ENCODE results near the gene TPD52L1. TPM values are rescaled to one million over a fixed set of nuclear protein-coding genes. Genes with fewer than 3 reads are reported as not detected.

TPD52L1 gene
- total RNA-seq, 2 donors from 2014 or later, result 24.9 to 39.1 TPM

DNA sequence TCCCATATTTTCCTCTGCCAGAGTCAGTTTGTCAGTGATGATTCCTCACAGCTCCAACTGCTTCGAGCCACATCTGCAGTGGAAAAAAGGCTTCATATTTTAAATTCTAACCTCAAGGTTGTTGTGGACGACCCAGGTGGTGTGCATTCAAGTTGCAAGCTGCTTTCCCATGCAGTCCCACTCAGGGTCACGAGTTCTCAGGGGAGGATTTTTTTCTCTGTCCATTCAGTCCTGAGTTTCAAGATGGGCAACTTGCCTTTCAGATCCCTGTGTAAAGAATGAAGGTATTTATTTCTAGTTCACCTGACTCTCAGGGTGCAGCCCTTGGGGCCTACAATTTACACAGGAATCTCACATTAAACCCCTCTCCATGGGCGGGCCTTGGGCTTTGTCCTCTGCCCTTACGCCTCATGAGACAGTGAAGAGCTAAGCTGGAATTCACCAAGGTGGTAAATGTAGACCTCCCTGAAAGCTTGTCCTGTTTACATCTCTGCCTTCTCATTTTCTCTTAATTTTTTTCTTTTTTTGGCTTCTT, 65.9 kb downstream of the TPD52L1 start:
- Histone ChIP-seq H3K9me3 (ENCODE audit: control insufficient read depth, low read length) (no peaks in the 10 kb centered on the region), H3K9ac (ENCODE audit: extremely low read depth, low read length, poor library complexity, severe bottlenecking) (no peak overlapping the region), H3K4me3 (ENCODE audit: low read length) (no peak overlapping the region), H3K36me3 (ENCODE audit: control insufficient read depth, insufficient read depth, low read length) (no peaks in the 10 kb centered on the region), H3K27ac (ENCODE audit: low read depth, low read length) (no peak overlapping the region), H3K27me3 (ENCODE audit: control insufficient read depth, insufficient read depth, low read length, poor library complexity, severe bottlenecking) (no peaks in the 10 kb centered on the region), H3K4me1 (ENCODE audit: control insufficient read depth, insufficient read depth, low read length) (no peaks in the 10 kb centered on the region)
- Mint-ChIP-seq H3K27me3 (ENCODE audit: insufficient read depth) (no peaks in the 10 kb centered on the region), H3K4me3 (no peak overlapping the region), H3K36me3 (ENCODE audit: low read depth) (no peaks in the 10 kb centered on the region), H3K9me3 (no peaks in the 10 kb centered on the region), H3K4me1 (peaks cover 8% of the 10 kb centered on the region), H3K27ac (no peak overlapping the region)
- DNase-seq, result no peak
- TF ChIP-seq, protein P1, sequence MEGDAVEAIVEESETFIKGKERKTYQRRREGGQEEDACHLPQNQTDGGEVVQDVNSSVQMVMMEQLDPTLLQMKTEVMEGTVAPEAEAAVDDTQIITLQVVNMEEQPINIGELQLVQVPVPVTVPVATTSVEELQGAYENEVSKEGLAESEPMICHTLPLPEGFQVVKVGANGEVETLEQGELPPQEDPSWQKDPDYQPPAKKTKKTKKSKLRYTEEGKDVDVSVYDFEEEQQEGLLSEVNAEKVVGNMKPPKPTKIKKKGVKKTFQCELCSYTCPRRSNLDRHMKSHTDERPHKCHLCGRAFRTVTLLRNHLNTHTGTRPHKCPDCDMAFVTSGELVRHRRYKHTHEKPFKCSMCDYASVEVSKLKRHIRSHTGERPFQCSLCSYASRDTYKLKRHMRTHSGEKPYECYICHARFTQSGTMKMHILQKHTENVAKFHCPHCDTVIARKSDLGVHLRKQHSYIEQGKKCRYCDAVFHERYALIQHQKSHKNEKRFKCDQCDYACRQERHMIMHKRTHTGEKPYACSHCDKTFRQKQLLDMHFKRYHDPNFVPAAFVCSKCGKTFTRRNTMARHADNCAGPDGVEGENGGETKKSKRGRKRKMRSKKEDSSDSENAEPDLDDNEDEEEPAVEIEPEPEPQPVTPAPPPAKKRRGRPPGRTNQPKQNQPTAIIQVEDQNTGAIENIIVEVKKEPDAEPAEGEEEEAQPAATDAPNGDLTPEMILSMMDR (conservative IDR thresholded peaks at IDR 0.05), result no peak
- 90 to 93% methylated on average over 4 to 5 of the region's 5 CpGs for WGBS, 2 experiments (ENCODE audit: insufficient coverage in 1 of 2, insufficient read length in 1 of 2)

DNA sequence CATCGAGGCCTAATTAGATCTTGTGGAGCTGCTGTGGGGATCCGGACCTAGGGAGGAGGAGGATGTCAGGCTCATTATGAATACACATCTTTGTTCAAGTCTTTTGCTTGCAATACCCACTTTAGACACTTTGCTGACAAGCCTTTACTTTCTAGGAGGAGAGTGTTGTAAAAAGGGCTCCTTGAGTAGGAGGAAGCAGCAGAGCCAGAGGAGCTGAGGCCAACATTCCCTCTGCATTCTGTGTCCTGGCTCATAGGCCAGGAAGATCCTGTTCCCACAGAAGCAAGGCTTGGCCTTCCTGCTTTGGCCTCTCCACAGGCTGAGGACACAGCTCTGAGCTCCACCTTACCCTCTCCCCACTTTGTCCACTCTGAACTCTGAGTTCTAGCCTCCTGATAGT, 67.1 kb downstream of the TPD52L1 start:
- Mint-ChIP-seq H3K36me3 (ENCODE audit: low read depth) (no peaks in the 10 kb centered on the region), H3K9me3 (no peaks in the 10 kb centered on the region), H3K4me1 (peaks cover 8% of the 10 kb centered on the region), H3K4me3 (no peak overlapping the region), H3K27me3 (ENCODE audit: insufficient read depth) (no peaks in the 10 kb centered on the region), H3K27ac (no peak overlapping the region)
- no peaks in the 10 kb centered on the region for H3K36me3 ChIP-seq (ENCODE audit: control insufficient read depth, insufficient read depth, low read length)
- TF ChIP-seq, protein P1 (conservative IDR thresholded peaks at IDR 0.05), result no peak
- DNase-seq, result no peak
- H3K9ac ChIP-seq (ENCODE audit: extremely low read depth, low read length, poor library complexity, severe bottlenecking), result no peak overlapping the region
- no peaks in the 10 kb centered on the region for H3K27me3 ChIP-seq (ENCODE audit: control insufficient read depth, insufficient read depth, low read length, poor library complexity, severe bottlenecking)
- no peaks in the 10 kb centered on the region for H3K9me3 ChIP-seq (ENCODE audit: control insufficient read depth, low read length)
- WGBS, 2 experiments (ENCODE audit: insufficient coverage in 1 of 2, insufficient read length in 1 of 2), result 95 to 100% methylated on average over 2 of the region's 2 CpGs
- no peak overlapping the region for H3K27ac ChIP-seq (ENCODE audit: low read depth, low read length)
- H3K4me3 ChIP-seq (ENCODE audit: low read length), result no peak overlapping the region
- no peaks in the 10 kb centered on the region for H3K4me1 ChIP-seq (ENCODE audit: control insufficient read depth, insufficient read depth, low read length)

DNA sequence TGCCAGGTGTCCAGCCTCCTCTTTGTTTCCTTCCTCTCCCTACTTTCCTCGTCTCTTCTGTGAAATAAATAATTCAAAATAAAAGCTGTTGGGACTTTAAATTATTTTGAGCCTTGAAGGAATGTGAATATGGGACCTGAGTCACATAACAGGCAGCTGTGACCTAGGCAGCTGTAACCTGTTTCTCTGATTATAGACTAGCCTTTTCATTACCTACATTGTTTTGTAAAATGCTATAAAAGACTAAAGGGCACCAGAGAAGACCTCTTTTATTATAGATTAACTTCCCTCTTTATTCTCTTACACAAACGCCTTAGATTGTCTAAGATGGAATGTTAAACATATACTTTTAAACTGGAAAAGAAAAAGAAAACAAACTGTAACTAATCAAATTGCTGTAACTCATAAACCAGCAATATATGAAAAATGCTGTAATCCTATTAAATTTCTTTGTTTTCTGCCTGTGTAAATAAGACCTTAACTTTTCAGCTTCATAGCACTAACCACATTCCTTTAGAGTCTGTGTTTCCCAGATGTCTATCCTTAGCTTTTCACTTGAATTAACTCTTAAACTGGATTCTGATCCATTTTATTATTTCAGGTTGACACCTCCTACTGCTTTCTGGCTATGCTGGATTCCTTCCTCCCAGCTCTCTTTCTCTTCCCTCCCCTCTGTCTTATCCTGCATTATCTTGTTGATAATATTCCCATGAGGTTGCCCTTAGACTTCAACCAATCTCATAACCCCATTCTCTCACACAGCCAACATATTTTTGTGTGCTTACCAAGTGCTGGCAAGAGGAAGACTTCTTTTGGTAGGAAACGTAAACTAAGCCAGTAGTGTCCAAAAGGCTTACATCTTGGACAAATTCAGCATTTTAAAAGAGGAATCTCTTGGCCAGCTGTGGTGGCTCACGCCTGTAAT, 69.2 kb downstream of the TPD52L1 start:
- Histone ChIP-seq H3K36me3 (ENCODE audit: control insufficient read depth, insufficient read depth, low read length) (no peaks in the 10 kb centered on the region), H3K27me3 (ENCODE audit: control insufficient read depth, insufficient read depth, low read length, poor library complexity, severe bottlenecking) (no peaks in the 10 kb centered on the region), H3K4me1 (ENCODE audit: control insufficient read depth, insufficient read depth, low read length) (no peaks in the 10 kb centered on the region), H3K9ac (ENCODE audit: extremely low read depth, low read length, poor library complexity, severe bottlenecking) (no peak overlapping the region), H3K9me3 (ENCODE audit: control insufficient read depth, low read length) (no peaks in the 10 kb centered on the region), H3K27ac (ENCODE audit: low read depth, low read length) (no peak overlapping the region), H3K4me3 (ENCODE audit: low read length) (no peak overlapping the region)
- Mint-ChIP-seq H3K36me3 (ENCODE audit: low read depth) (no peaks in the 10 kb centered on the region), H3K4me1 (peaks cover 8% of the 10 kb centered on the region), H3K9me3 (no peaks in the 10 kb centered on the region), H3K4me3 (no peak overlapping the region), H3K27ac (no peak overlapping the region), H3K27me3 (ENCODE audit: insufficient read depth) (no peaks in the 10 kb centered on the region)
- WGBS, 2 experiments (ENCODE audit: insufficient coverage in 1 of 2, insufficient read length in 1 of 2), result 96 to 97% methylated on average over 2 of the region's 4 CpGs
- TF ChIP-seq, protein P1 (conservative IDR thresholded peaks at IDR 0.05), result no peak
- DNase-seq, result no peak
